ENCODE measurements around the gene PTPRN2. TPM values are rescaled to one million over a fixed set of nuclear protein-coding genes. Genes with fewer than 3 reads are reported as not detected.

Gene PTPRN2
- total RNA-seq, 1 donor, result 0.09 TPM

GRCh38 chr7:157574120-157574825 is 1013.4 kb downstream of the PTPRN2 start:
- H3K4me3 ChIP-seq (ENCODE audit: low read depth, low read length), result no peak overlapping the region
- TF ChIP-seq CTCF (IDR thresholded peaks at IDR 0.05; ENCODE audit: insufficient read depth, low read length), result no peak
- no peak for DNase-seq (ENCODE audit: low read depth)

GRCh38 chr7:157573244-157573643 is 1014.4 kb downstream of the PTPRN2 start:
- TF ChIP-seq CTCF (IDR thresholded peaks at IDR 0.05; ENCODE audit: insufficient read depth, low read length), result no peak
- no peak overlapping the region for H3K4me3 ChIP-seq (ENCODE audit: low read depth, low read length)
- no peak for DNase-seq (ENCODE audit: low read depth)

GRCh38 chr7:157572622-157573021 is 1015.0 kb downstream of the PTPRN2 start:
- H3K4me3 ChIP-seq (ENCODE audit: low read depth, low read length), result no peak overlapping the region
- DNase-seq (ENCODE audit: low read depth), result no peak
- no peak for TF ChIP-seq CTCF (IDR thresholded peaks at IDR 0.05; ENCODE audit: insufficient read depth, low read length)

- DNase-seq (ENCODE audit: low read depth), result no peak
- TF ChIP-seq CTCF (IDR thresholded peaks at IDR 0.05; ENCODE audit: insufficient read depth, low read length), result no peak
- H3K4me3 ChIP-seq (ENCODE audit: low read depth, low read length), result no peak overlapping the region
Measured at GRCh38 chr7:157570531-157571200, 1017.0 kb downstream of the PTPRN2 start.

- DNase-seq (ENCODE audit: low read depth), result no peak
- TF ChIP-seq CTCF (IDR thresholded peaks at IDR 0.05; ENCODE audit: insufficient read depth, low read length), result no peak
- no peak overlapping the region for H3K4me3 ChIP-seq (ENCODE audit: low read depth, low read length)
Measured at GRCh38 chr7:157569967-157570366, 1017.7 kb downstream of the PTPRN2 start.

- no peak for TF ChIP-seq CTCF (IDR thresholded peaks at IDR 0.05; ENCODE audit: insufficient read depth, low read length)
- DNase-seq (ENCODE audit: low read depth), result no peak
- H3K4me3 ChIP-seq (ENCODE audit: low read depth, low read length), result peak overlapping the region; percentile 25
Measured at GRCh38 chr7:157568770-157569584, 1018.6 kb downstream of the PTPRN2 start.

Data from fibroblast of the aortic adventitia (primary cell).